ENCODE measurements around the gene SH3BP5. TPM values are rescaled to one million over a fixed set of nuclear protein-coding genes. Genes with fewer than 3 reads are reported as not detected.

SH3BP5 gene
- total RNA-seq, 1 experiment from 2014 or later = 20.3 TPM

DNA sequence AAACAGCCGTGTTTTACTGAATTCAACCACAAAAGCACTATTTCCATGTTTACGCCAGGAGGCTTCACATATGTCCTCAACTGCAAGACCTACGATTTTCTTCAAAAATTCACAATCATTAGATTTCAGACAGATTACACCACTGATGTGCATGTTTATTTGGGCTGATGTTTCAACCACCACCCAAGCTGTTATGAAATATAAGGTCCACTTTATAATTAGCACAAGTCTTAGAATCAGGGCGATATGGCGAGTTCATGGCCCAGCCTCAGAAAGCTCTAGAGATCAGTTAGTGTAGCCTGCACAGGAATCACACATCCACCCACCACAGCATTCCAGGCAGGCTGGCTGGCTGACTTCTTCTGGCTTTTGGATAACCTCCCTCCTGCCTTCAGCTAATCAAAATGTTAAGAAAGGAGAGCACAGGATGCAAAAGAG, 15.4 kb downstream of the SH3BP5 start:
- Histone ChIP-seq H3K9me3 (ENCODE audit: low read depth, low read length, poor library complexity, severe bottlenecking) (no peaks in the 10 kb centered on the region), H3K36me3 (ENCODE audit: insufficient read depth, low read length, poor library complexity, severe bottlenecking) (no peaks in the 10 kb centered on the region), H3K27ac (ENCODE audit: low read depth, low read length, poor library complexity, severe bottlenecking) (no peak overlapping the region), H3K4me3 (ENCODE audit: low read depth, low read length, poor library complexity, severe bottlenecking) (no peak overlapping the region), H3K27me3 (replicated peaks; ENCODE audit: insufficient read depth, low read depth, low read length, poor library complexity) (no peaks in the 10 kb centered on the region), H3K4me1 (ENCODE audit: insufficient read depth, low read length, poor library complexity, severe bottlenecking) (peaks cover 22% of the 10 kb centered on the region)
- DNase-seq (ENCODE audit: low spot score) = no peak
- POLR2A ChIA-PET (ENCODE audit: low non-redundant PET) = no interaction called here
- no TSS peak for BruUV-seq (replicated peaks)
- TF ChIP-seq, protein P1, sequence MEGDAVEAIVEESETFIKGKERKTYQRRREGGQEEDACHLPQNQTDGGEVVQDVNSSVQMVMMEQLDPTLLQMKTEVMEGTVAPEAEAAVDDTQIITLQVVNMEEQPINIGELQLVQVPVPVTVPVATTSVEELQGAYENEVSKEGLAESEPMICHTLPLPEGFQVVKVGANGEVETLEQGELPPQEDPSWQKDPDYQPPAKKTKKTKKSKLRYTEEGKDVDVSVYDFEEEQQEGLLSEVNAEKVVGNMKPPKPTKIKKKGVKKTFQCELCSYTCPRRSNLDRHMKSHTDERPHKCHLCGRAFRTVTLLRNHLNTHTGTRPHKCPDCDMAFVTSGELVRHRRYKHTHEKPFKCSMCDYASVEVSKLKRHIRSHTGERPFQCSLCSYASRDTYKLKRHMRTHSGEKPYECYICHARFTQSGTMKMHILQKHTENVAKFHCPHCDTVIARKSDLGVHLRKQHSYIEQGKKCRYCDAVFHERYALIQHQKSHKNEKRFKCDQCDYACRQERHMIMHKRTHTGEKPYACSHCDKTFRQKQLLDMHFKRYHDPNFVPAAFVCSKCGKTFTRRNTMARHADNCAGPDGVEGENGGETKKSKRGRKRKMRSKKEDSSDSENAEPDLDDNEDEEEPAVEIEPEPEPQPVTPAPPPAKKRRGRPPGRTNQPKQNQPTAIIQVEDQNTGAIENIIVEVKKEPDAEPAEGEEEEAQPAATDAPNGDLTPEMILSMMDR (conservative IDR thresholded peaks at IDR 0.05; ENCODE audit: low read depth, low read length) = no peak
- TF ChIP-seq EZH2 (IDR thresholded peaks at IDR 0.05; ENCODE audit: borderline replicate concordance, low read depth, low read length, poor library complexity, severe bottlenecking) = no peak
- intact Hi-C loops (cut with micrococcal nuclease; ENCODE audit: unreplicated experiment) = no loop called here
- CTCF ChIA-PET = no interaction called here

- Histone ChIP-seq H3K27ac (ENCODE audit: low read depth, low read length, poor library complexity, severe bottlenecking) (no peak overlapping the region), H3K27me3 (replicated peaks; ENCODE audit: insufficient read depth, low read depth, low read length, poor library complexity) (no peaks in the 10 kb centered on the region), H3K9me3 (ENCODE audit: low read depth, low read length, poor library complexity, severe bottlenecking) (no peaks in the 10 kb centered on the region), H3K4me3 (ENCODE audit: low read depth, low read length, poor library complexity, severe bottlenecking) (no peak overlapping the region), H3K36me3 (ENCODE audit: insufficient read depth, low read length, poor library complexity, severe bottlenecking) (no peaks in the 10 kb centered on the region), H3K4me1 (ENCODE audit: insufficient read depth, low read length, poor library complexity, severe bottlenecking) (peaks cover 17% of the 10 kb centered on the region)
- CTCF ChIA-PET = no interaction called here
- POLR2A ChIA-PET (ENCODE audit: low non-redundant PET) = no interaction called here
- intact Hi-C loops (cut with micrococcal nuclease; ENCODE audit: unreplicated experiment) = no loop called here
- no peak for TF ChIP-seq EZH2 (IDR thresholded peaks at IDR 0.05; ENCODE audit: borderline replicate concordance, low read depth, low read length, poor library complexity, severe bottlenecking)
- TF ChIP-seq, protein P1 (conservative IDR thresholded peaks at IDR 0.05; ENCODE audit: low read depth, low read length) = no peak
- BruUV-seq (replicated peaks) = no TSS peak
- DNase-seq (ENCODE audit: low spot score) = no peak
These were observed 17.4 kb downstream of the SH3BP5 start for GRCh38 chr3:15315003-15315402.

- CTCF ChIA-PET = no interaction called here
- no peak overlapping the region for H3K27ac ChIP-seq (ENCODE audit: low read depth, low read length, poor library complexity, severe bottlenecking)
These were observed 18.1 kb downstream of the SH3BP5 start for GRCh38 chr3:15314276-15314675.

More at GRCh38 chr3:15314276-15314675, 18.1 kb downstream of the SH3BP5 start:
- BruUV-seq (replicated peaks) = no TSS peak
- H3K4me1 ChIP-seq (ENCODE audit: insufficient read depth, low read length, poor library complexity, severe bottlenecking) = peaks cover 17% of the 10 kb centered on the region
- TF ChIP-seq EZH2 (IDR thresholded peaks at IDR 0.05; ENCODE audit: borderline replicate concordance, low read depth, low read length, poor library complexity, severe bottlenecking) = no peak
- TF ChIP-seq, protein P1 (conservative IDR thresholded peaks at IDR 0.05; ENCODE audit: low read depth, low read length) = no peak
- DNase-seq (ENCODE audit: low spot score) = no peak
- no peaks in the 10 kb centered on the region for H3K36me3 ChIP-seq (ENCODE audit: insufficient read depth, low read length, poor library complexity, severe bottlenecking)
- no peaks in the 10 kb centered on the region for H3K27me3 ChIP-seq (replicated peaks; ENCODE audit: insufficient read depth, low read depth, low read length, poor library complexity)
- H3K9me3 ChIP-seq (ENCODE audit: low read depth, low read length, poor library complexity, severe bottlenecking) = no peaks in the 10 kb centered on the region
- POLR2A ChIA-PET (ENCODE audit: low non-redundant PET) = no interaction called here
- intact Hi-C loops (cut with micrococcal nuclease; ENCODE audit: unreplicated experiment) = no loop called here
- H3K4me3 ChIP-seq (ENCODE audit: low read depth, low read length, poor library complexity, severe bottlenecking) = no peak overlapping the region
